ENCODE measurements around the gene VAV2.
"Not testable (repeated sequence)": the region's sequence is repeated elsewhere in the genome, so short reads cannot be mapped to it uniquely, and the experiment has no call there.

The VAV2 gene

GRCh38 chr9:133916159-133916541 lies 76.0 kb downstream of the VAV2 start:
- no peak for DNase-seq (ENCODE audit: low spot score)

- DNase-seq (ENCODE audit: low spot score), result no peak
Observed at GRCh38 chr9:133915534-133916158, 76.5 kb downstream of the VAV2 start.

GRCh38 chr9:133914442-133915342 lies 77.4 kb downstream of the VAV2 start:
- no peak for DNase-seq (ENCODE audit: low spot score)

GRCh38 chr9:133913571-133914369 lies 78.4 kb downstream of the VAV2 start:
- no peak for DNase-seq (ENCODE audit: low spot score)

- DNase-seq (ENCODE audit: low spot score), result no peak
Observed at GRCh38 chr9:133910855-133911514, 81.1 kb downstream of the VAV2 start.

GRCh38 chr9:133906932-133907910 lies 84.9 kb downstream of the VAV2 start:
- no peak for DNase-seq (ENCODE audit: low spot score)

GRCh38 chr9:133906218-133906617 lies 85.9 kb downstream of the VAV2 start:
- DNase-seq (ENCODE audit: low spot score), result no peak

- no peak for DNase-seq (ENCODE audit: low spot score)
Observed at GRCh38 chr9:133905493-133905892, 86.6 kb downstream of the VAV2 start.

GRCh38 chr9:133904346-133905090 lies 87.6 kb downstream of the VAV2 start:
- no peak for DNase-seq (ENCODE audit: low spot score)

- DNase-seq (ENCODE audit: low spot score), result no peak
Observed at GRCh38 chr9:133901184-133901835, 90.8 kb downstream of the VAV2 start.

GRCh38 chr9:133897675-133898074 lies 94.4 kb downstream of the VAV2 start:
- DNase-seq (ENCODE audit: low spot score), result no peak

GRCh38 chr9:133896007-133896406 lies 96.1 kb downstream of the VAV2 start:
- not testable (repeated sequence) for DNase-seq (ENCODE audit: low spot score)

- no peak for DNase-seq (ENCODE audit: low spot score)
Observed at GRCh38 chr9:133895335-133895734, 96.8 kb downstream of the VAV2 start.

GRCh38 chr9:133894377-133895321 lies 97.5 kb downstream of the VAV2 start:
- DNase-seq (ENCODE audit: low spot score), result no peak

GRCh38 chr9:133893191-133893994 lies 98.7 kb downstream of the VAV2 start:
- no peak for DNase-seq (ENCODE audit: low spot score)

GRCh38 chr9:133892193-133892920 lies 99.8 kb downstream of the VAV2 start:
- no peak for DNase-seq (ENCODE audit: low spot score)

GRCh38 chr9:133891741-133892140 lies 100.4 kb downstream of the VAV2 start:
- DNase-seq (ENCODE audit: low spot score), result no peak

Measured in RKO (cell line).